ENCODE measurements around the gene MAPK14. TPM values are rescaled to one million over a fixed set of nuclear protein-coding genes. Genes with fewer than 3 reads are reported as not detected.

MAPK14 gene
- polyA plus RNA-seq, 3 donors, result 54.4 to 57.7 (median 54.5) TPM

DNA sequence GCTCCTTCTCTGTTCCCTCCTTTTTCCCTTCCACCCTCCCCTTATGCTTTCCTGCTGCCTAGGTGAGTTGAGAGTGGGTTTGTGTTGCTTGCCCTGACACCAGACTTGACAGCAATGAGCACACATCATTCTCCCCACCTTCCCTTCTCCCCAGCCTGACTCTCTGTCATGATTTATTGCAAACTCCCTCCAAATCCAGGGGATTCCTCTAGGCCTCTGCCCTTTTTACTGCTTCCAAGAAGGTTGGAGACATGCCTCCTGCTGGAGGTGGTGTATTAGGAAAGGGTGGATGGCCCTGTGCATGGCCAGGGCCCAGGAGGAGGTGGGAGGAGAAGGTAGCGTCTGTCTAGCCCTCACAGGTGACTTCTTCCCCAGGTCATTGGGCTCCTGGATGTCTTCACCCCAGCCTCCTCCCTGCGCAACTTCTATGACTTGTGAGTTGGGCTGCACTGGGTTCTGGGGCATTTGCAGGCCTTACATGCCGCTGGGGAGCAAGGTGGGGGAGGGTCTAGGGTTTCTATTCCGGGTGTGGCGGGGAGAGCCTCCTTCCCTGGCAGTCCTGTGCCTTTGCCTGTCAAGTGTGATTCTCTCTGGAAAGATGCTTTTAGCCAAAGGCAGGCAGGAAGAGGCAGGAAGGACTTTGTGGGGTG, 104.8 kb downstream of the MAPK14 start:
- DNase-seq (ENCODE audit: low read depth in 3 of 3, low spot score in 2 of 3), result no peak

DNA sequence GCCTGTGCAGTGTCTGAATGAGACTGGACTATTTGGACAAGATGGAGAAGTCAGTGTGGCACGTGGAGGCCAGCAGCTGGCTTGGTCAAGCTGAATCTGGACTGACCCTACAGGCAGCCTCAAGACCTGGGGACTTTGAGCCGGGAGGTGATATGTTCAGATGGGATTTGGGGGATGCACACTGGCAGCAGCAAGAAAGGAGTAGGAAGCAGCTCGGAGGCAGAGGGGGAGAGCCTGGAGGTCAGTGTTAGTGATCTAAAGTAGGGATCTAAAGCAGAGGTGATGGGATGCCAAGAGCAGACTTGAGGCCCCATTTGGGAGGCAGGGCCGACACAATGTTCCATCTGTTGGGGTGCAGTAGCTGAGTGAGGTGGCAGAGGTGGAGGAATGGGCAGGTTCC, 105.5 kb downstream of the MAPK14 start:
- no peak for DNase-seq (ENCODE audit: low read depth in 3 of 3, low spot score in 2 of 3)

DNA sequence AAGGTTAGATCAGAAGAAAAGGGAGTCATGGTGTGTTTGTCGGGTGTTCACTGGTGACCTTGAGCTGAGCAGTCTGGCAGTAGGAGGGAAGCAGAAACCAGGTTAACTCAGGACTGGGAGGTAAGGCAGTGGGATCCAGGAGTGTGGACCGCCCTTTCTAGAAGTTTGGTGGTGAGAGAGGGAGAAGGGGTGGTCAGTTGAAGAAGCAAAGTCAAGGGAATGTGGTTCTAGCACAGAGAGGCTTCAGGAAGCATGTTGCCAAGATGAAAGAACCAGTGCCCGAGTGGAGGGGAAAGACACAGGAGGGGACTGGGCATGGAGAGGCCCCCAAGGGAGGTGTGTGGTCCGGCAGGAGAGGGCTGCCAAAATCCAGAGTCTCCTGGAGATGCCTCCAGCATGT, 106.3 kb downstream of the MAPK14 start:
- no peak for DNase-seq (ENCODE audit: low read depth in 3 of 3, low spot score in 2 of 3)

DNA sequence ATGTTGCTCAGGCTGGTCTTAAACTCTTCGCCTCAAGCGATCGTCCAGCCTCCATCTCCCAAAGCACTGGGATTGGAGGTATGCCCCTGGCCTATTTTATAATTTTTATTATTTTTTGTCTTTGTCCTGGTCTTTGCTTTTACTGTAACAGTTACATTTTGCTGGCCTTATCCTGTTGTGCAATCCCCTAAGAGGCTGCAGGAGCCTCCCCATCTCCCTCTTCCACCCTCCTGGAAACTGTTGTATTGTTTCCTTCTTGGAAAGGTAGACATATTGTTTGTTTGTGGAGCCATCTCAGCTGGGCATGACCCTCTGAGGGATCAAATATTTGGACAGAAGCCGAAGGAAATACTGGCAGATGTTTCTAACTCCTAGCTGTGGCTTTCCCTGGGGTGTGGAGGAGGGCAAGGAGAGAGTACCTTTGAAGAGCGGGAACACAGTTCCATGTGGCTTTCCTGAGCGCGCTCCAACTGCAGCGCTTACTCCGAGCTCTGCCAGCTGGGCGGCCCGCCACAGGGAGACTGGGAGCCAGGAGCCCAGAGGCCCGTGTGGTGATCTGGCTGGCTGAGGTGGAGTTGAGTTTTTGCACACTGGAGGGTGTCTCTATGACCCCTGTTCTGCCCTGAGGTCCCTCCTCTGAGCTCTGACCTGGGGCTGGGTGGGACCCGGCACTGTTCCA, 107.6 kb downstream of the MAPK14 start:
- no peak for DNase-seq (ENCODE audit: low read depth in 3 of 3, low spot score in 2 of 3)

DNA sequence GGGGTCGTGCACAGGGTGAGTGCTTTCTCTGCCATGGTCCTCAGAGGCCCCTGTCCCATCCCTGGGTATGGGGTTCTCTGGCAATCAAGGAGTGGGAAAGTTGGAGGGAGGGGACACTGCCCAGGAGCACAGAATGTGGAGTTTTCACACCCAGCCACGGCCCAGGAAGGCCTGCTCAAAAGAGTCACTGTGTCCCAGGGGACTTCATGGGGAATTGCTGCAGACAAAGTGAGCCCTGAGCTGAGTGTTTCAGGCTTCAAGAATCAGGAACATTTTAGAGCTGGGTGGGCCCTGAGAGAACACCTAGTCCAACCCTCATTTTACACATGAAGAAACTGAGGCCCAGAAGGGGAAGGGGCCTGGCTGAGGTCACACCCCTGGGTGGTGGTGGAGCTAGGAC, 108.4 kb downstream of the MAPK14 start:
- no peak for DNase-seq (ENCODE audit: low read depth in 3 of 3, low spot score in 2 of 3)

DNA sequence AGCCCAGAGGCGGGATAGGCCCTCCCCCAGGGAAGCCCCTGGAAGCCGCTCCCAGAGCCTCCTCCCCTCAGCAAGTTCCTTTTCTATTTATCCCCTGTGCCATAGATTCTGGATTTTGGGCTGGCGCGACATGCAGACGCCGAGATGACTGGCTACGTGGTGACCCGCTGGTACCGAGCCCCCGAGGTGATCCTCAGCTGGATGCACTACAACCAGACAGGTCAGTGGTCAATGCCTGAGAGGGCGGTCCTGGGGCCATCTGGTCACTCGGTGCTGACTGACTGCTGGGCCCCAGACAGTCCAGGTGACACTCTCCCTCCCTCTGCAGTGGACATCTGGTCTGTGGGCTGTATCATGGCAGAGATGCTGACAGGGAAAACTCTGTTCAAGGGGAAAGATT, 108.9 kb downstream of the MAPK14 start:
- DNase-seq (ENCODE audit: low read depth in 3 of 3, low spot score in 2 of 3), result no peak

DNA sequence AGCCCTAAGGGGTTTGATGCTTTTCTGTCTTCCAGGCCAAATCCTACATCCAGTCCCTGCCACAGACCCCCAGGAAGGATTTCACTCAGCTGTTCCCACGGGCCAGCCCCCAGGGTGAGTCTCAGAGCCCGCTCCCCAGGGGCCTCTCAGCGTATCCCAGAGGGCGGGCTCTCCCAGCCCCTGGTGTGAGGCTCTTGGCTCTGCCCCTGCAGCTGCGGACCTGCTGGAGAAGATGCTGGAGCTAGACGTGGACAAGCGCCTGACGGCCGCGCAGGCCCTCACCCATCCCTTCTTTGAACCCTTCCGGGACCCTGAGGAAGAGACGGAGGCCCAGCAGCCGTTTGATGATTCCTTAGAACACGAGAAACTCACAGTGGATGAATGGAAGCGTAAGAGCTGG, 111.1 kb downstream of the MAPK14 start:
- DNase-seq (ENCODE audit: low read depth in 3 of 3, low spot score in 2 of 3), result no peak

DNA sequence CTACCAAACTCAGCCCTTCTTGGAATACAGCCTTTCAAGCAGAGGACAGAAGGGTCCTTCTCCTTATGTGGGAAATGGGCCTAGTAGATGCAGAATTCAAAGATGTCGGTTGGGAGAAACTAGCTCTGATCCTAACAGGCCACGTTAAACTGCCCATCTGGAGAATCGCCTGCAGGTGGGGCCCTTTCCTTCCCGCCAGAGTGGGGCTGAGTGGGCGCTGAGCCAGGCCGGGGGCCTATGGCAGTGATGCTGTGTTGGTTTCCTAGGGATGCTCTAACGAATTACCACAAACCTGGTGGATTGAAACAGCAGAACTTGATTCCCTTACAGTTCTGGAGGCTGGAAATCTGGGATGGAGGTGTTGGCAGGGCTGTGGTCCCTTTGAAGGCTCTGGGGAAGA, 111.8 kb downstream of the MAPK14 start:
- no peak for DNase-seq (ENCODE audit: low read depth in 3 of 3, low spot score in 2 of 3)

DNA sequence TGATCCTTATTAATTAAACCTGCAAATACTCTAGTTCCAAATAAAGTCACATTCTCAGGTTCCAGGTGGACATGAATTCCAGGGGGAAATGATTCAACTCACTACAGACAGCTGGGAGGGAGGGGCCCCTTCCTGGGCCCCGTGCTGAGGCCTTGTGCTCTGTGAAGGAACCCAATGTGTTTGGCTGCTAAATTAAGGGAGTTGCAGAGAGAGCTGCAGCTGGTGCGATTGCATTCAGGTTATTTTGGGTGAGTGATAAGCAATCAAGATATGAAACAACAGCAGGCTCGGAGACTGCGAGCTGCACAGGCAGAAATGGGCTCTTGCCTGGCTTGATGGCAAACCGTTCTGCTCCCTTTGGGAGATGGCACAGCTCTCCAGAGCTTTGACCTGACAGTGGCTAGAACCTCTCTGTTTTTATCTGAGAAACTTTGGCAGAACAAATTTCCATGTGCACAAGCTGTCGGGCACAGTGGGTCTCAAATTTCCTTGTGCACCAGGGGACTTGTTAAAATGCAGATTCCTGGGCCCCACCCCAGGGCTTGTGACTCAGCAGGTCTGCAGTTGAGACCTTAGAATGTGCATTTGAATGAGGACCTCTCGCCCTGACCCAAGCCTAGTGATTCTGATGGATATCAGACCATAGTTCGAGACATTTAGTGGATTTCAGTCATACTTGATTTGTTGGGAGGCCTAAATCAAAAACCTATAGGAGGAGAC, 112.5 kb downstream of the MAPK14 start:
- no peak for DNase-seq (ENCODE audit: low read depth in 3 of 3, low spot score in 2 of 3)

DNA sequence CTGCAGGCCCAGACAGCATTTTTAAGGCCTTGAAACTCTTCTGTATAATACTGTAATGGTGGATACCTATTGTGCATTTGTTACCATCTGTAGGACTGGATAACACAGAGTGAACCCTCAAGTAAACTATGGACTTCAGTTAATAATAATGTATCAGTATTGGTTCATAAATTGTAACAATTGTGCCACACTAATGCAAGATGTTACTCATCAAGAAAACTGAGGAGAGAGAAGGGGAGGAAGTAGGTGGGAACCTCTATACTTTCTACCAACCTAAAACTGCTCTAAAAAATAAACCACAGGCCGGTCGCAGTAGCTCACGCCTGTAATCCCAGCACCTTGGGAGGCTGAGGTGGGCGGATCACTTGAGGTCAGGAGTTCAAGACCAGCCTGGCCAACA, 113.5 kb downstream of the MAPK14 start:
- DNase-seq (ENCODE audit: low read depth in 3 of 3, low spot score in 2 of 3), result no peak

DNA sequence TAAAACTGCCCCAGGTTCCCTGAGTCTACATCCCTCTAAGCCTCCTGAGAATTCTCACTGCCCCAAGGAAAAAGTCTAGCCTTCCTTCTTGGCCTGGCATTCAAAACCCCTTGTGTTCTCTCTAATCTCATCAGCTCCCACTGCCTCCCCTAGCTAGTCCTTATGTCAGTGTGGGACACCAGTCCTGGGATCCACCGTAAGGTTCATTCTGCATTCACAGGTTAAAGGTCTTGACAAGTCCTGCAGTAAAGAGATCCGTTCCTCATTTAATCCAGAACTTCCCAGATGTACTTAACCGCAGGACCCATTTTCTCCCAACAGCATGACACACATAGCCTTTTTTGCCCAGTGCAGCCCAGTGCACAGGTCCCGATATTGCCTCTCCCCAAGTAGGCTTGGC, 114.4 kb downstream of the MAPK14 start:
- no peak for DNase-seq (ENCODE audit: low read depth in 3 of 3, low spot score in 2 of 3)

DNA sequence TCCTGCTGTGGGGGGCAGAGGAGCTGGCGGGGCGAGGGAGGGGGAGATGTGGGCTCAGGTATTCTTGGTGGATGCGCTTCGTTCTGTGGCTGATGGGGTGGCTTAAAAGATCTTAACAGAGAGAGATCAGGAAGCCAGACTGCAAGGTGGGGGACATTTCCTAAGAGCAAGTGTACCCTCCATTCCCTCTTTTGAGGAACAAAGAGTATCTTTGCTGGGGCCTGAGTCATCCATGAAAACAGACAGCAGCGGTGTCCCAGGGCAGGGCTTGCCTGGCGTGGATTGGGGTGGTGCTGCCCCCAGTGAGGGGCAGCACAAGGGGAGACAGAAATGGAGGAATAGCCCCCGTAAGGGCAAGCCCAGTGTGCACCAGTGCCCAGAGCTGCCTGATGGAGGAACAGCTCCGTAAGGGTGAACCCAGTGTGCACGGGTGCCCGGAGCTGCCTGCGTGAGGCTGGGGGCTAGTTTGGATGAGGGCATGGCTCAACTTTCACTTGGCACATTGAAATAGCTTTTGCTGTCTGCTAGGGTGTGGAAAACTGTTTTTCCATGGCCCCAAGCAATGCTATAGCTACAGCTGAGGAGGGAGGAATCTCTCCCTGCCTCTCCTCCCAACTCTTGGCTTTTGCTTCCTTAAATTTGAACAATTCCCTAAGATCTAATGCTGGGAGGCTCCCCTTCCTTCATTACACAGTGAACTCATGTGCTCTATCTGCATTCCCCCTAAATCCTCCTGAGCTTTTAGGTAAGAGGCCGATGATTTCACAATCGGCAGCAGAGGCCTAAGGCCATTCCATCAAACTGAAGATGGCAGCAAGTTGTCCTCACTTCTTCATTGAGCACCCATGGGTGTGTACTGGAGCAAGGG, 115.6 kb downstream of the MAPK14 start:
- DNase-seq (ENCODE audit: low read depth in 3 of 3, low spot score in 2 of 3), result no peak

DNA sequence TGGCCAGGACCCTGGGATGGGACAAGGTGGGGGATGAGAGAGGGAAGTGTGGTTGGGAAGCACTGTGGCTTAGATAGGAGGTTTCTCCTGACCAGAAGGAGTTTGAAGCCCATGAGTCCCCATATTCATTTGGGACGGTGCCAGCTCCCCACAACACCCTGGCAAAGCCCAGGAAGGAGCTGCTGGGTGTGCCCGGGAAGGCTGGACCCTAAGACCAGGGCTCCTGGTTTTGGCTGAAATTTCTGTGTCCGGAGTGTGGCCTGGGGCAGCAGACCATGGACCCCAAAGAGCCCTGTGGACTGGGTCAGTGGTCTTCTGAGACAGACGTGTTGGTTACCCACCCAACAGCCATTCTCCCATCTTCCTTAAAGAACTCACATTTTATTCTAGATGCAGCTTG, 117.9 kb downstream of the MAPK14 start:
- no peak for DNase-seq (ENCODE audit: low read depth in 3 of 3, low spot score in 2 of 3)

DNA sequence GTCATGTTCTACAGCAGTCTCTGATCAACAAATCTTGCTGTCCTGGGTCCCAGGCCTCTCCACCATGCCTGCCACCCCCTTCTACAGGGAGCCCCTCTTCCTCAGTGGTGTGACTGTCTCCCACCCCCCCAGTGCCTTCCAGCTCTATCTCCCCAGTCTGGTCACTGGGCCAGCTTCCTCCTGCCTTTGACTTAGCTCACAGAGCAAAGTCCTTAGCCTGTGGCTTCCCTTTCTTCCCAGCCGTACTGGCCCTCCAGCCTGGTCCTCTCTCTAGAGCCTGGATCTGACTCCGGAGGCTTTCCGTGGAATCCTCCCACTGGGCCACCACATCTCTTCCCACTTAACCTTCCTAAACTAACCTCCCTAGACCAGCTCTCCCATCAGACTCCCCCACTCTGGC, 119.7 kb downstream of the MAPK14 start:
- DNase-seq (ENCODE audit: low read depth in 3 of 3, low spot score in 2 of 3), result no peak

DNA sequence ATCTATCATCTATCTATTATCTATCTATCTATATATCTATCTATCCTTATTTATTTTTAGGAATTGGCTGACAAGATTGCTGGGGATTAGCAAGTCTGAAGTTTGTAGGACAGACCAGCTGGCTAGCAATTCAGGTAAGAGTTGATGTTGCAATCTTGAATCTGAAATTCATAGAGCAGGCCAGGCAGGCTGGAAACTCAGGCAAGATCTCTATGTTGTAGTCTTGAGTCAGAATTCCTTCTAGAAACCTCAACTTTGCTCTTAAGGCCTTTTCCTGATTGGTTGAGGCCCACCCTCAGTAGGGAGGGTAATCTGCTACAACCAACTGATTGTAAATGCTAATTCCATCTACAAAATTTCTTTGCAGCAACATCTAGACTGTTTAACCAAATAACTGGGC, 121.9 kb downstream of the MAPK14 start:
- no peak for DNase-seq (ENCODE audit: low read depth in 3 of 3, low spot score in 2 of 3)

DNA sequence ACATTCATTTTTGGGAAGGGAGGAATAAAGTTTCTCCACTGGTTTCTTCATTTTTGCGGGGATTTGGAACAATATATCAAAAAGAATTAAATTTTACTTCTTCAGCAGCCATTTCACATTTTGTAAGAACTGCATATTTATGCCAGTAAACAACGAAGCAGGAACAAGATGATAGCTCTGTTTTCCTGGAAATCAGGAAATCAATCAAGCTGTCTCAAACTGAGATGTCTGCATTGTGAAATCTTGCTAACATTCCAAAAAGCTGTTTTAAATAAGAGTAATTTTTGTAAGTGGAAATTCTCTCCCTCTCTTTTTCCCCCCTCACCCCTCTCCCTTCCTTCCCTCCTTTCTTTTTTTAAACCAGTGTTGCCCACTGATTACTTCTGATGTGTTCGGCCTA, 122.7 kb downstream of the MAPK14 start:
- DNase-seq (ENCODE audit: low read depth in 3 of 3, low spot score in 2 of 3), result no peak

DNA sequence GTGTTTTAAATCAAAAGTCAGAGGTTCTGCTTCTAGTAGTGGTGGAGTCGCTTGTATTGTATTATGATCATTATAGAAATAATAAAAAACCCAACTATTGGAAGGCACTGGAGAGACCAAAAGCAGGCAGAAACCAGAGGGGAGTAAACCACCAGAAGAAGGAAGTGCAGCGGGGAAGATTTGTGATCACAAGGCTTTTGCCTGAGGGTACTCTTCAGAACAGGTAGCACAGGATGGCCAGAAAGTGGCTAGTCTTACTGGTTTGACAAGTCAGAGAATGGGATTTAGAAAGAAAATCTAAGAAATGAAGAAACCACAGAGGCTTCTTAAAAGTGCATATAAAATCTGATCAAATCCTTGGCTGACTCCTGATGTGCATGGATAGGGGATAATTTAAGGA, 126.7 kb downstream of the MAPK14 start:
- no peak for DNase-seq (ENCODE audit: low read depth in 3 of 3, low spot score in 2 of 3)

DNA sequence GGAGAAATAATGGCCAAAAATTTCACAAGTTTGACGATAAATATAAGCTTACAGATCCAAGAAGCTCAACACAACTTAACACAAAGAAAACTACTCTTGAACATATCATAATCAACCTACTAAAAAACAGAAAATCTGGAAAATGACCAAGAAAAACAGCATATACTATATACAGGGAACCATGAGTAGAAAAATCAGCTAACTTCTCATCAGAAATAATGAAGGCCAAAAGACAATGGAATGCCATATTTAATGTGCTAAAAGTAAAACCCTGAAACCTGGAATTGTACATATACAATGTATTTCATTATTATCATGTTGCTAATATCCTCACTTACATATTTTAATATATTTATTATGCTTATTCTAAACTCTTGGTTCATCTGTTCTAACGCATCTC, 128.1 kb downstream of the MAPK14 start:
- no peak for DNase-seq (ENCODE audit: low read depth in 3 of 3, low spot score in 2 of 3)

DNA sequence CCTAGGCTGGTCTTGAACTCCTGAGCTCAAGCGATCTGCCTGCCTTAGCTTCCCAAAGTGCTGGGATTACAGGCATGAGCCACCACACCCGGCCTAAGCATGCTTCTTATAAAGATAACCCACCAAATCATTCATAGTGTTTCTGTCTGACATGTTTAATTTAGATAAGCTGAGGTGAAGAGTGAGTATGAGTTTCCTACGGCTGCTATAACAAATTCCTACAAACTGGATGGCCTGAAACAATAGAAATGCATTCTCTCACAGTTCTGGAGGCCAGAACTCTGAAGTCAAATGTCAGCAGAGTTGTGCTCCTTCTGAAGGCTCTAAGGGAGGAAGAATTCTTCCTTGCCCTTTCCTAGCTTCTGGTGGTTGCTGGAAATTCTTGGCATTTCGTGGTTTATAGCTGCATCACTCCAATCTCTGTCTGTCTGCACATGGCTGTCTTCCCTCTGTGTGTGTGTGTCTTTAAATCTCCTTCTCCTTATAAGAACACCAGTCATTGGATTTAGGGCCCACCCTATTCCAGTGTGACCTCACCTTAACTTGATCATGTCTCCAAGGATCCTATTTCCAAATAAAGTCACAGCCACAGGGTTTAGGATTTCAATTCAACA, 132.6 kb downstream of the MAPK14 start:
- no peak for DNase-seq (ENCODE audit: low read depth in 3 of 3, low spot score in 2 of 3)

All from right renal cortex interstitium (tissue), 3 donors.